MM.1S (cell line): ENCODE measurements around the gene DNAJC28.
"Not testable (repeated sequence)": the region's sequence is repeated elsewhere in the genome, so short reads cannot be mapped to it uniquely, and the experiment has no call there.

Experiments
- DNase-seq: peaks from one replicate; pipeline ENCODE4 v3.0.0-alpha.2; 2015
- H2AFZ ChIP-seq: fragments of 300-600 bp; sonication (generic); 2 replicates; pipeline ENCODE4 v1.6.0; 2016; ENCODE audit warnings: antibody characterized with exemption, low read length
- H3F3A ChIP-seq: fragments of 300-600 bp; sonication (generic); 2 replicates; pipeline ENCODE4 v1.6.1; 2016; ENCODE audit warnings: mild to moderate bottlenecking, antibody characterized with exemption, low read length, moderate library complexity, mixed read lengths; ENCODE audit not compliant: insufficient read depth
- H3K27ac ChIP-seq: fragments of 300-600 bp; sonication (generic); 2 replicates; pipeline ENCODE4 v1.5.1; 2016; ENCODE audit warnings: mild to moderate bottlenecking, low read length
- H3K27me3 ChIP-seq: fragments of 300-600 bp; sonication (generic); replicated peaks from 2 replicates; pipeline ENCODE4 v1.6.0; 2016; ENCODE audit warnings: low read length; ENCODE audit not compliant: insufficient read depth
- H3K36me3 ChIP-seq: fragments of 300-600 bp; sonication (generic); replicated peaks from 2 replicates; pipeline ENCODE4 v1.6.1; 2016; ENCODE audit warnings: mild to moderate bottlenecking, low read length, mixed read lengths; ENCODE audit not compliant: insufficient read depth
- H3K4me1 ChIP-seq: fragments of 300-600 bp; sonication (generic); 2 replicates; pipeline ENCODE4 v1.6.1; 2016; ENCODE audit warnings: low read length, mixed read lengths
- H3K4me2 ChIP-seq: fragments of 300-600 bp; sonication (generic); 2 replicates; pipeline ENCODE4 v1.6.0; 2016; ENCODE audit warnings: low read depth, low read length
- H3K4me3 ChIP-seq: fragments of 300-600 bp; sonication (generic); 2 replicates; pipeline ENCODE4 v1.5.1; 2016; ENCODE audit warnings: low read length, mixed read lengths
- H3K79me2 ChIP-seq: fragments of 300-600 bp; sonication (generic); 2 replicates; pipeline ENCODE4 v1.6.1; 2016; ENCODE audit warnings: mixed run types, low read length, mixed read lengths
- H3K9ac ChIP-seq: fragments of 300-600 bp; sonication (generic); 2 replicates; pipeline ENCODE4 v1.6.1; 2016; ENCODE audit warnings: low read length, mixed read lengths
- H3K9me2 ChIP-seq: fragments of 300-600 bp; sonication (generic); replicated peaks from 2 replicates; pipeline ENCODE4 v1.6.1; 2016; ENCODE audit warnings: mild to moderate bottlenecking, low read length, mixed read lengths; ENCODE audit not compliant: insufficient read depth
- H3K9me3 ChIP-seq: fragments of 300-600 bp; sonication (generic); replicated peaks from 2 replicates; pipeline ENCODE4 v1.6.1; 2016; ENCODE audit warnings: mild to moderate bottlenecking, low read length, mixed read lengths; ENCODE audit not compliant: insufficient read depth
- H4K20me1 ChIP-seq: fragments of 300-600 bp; sonication (generic); 2 replicates; pipeline ENCODE4 v1.6.1; 2016; ENCODE audit warnings: mild to moderate bottlenecking, low read length, moderate library complexity, mixed read lengths; ENCODE audit not compliant: insufficient read depth
- CTCF ChIP-seq: fragments of 300-600 bp; sonication (generic); IDR thresholded peaks from 2 replicates; pipeline ENCODE4 v1.5.1; 2016; ENCODE audit warnings: antibody characterized with exemption, low read length, mixed read lengths
- EZH2 ChIP-seq: fragments of 300-600 bp; sonication (generic); optimal IDR thresholded peaks from 2 replicates; pipeline ENCODE3; 2017; ENCODE audit warnings: low read depth, mild to moderate bottlenecking, antibody characterized with exemption, low read length, mixed read lengths
- EZH2phosphoT487 ChIP-seq: fragments of 300-600 bp; sonication (generic); IDR thresholded peaks from 2 replicates; pipeline ENCODE4 v1.6.1; 2018; ENCODE audit warnings: antibody characterized with exemption, low read length

Gene DNAJC28

GRCh38 chr21:33510826-33511225, 19.3 kb upstream of the DNAJC28 start:
- no peak overlapping the region for H3K27ac ChIP-seq
- TF ChIP-seq CTCF (no peak), EZH2 (no peak), EZH2phosphoT487 (no peak)
- H3K4me3 ChIP-seq = no peak overlapping the region
- H3K27me3 ChIP-seq = no peaks in the 10 kb centered on the region
- H3K79me2 ChIP-seq = no peaks in the 10 kb centered on the region
- no peak overlapping the region for H2AFZ ChIP-seq
- H3K36me3 ChIP-seq = peaks cover 8% of the 10 kb centered on the region; the same call in 1 of the 2 replicates
- H3K9ac ChIP-seq = no peak overlapping the region
- H3K4me1 ChIP-seq = peaks cover 8% of the 10 kb centered on the region; the same call in 1 of the 2 replicates
- no peaks in the 10 kb centered on the region for H3K9me3 ChIP-seq
- no peak for DNase-seq
- no peak overlapping the region for H3K4me2 ChIP-seq
- H3K9me2 ChIP-seq = no peaks in the 10 kb centered on the region
- no peaks in the 10 kb centered on the region for H4K20me1 ChIP-seq
- no peaks in the 10 kb centered on the region for H3F3A ChIP-seq

- H3K79me2 ChIP-seq, H2AFZ ChIP-seq, H3K4me1 ChIP-seq, H3K9ac ChIP-seq, H3K27me3 ChIP-seq, H3F3A ChIP-seq, DNase-seq, H3K9me2 ChIP-seq, H3K4me2 ChIP-seq, H3K27ac ChIP-seq, H3K9me3 ChIP-seq, H3K4me3 ChIP-seq, H4K20me1 ChIP-seq: not testable (repeated sequence)
- peaks cover 23% of the 10 kb centered on the region for H3K36me3 ChIP-seq
Measured at GRCh38 chr21:33507003-33507402, 15.5 kb upstream of the DNAJC28 start.

GRCh38 chr21:33505833-33506232, 14.3 kb upstream of the DNAJC28 start:
- Histone ChIP-seq H3K4me3 (no peak overlapping the region), H3K79me2 (no peaks in the 10 kb centered on the region), H3K4me2 (no peak overlapping the region), H3F3A (no peaks in the 10 kb centered on the region), H3K9me2 (no peaks in the 10 kb centered on the region), H3K9ac (no peak overlapping the region), H3K27me3 (no peaks in the 10 kb centered on the region), H2AFZ (no peak overlapping the region), H3K9me3 (no peaks in the 10 kb centered on the region), H4K20me1 (no peaks in the 10 kb centered on the region), H3K36me3 (peaks cover 21% of the 10 kb centered on the region), H3K4me1 (no peaks in the 10 kb centered on the region), H3K27ac (no peak overlapping the region)
- TF ChIP-seq EZH2phosphoT487 (no peak), EZH2 (no peak), CTCF (no peak)
- no peak for DNase-seq

GRCh38 chr21:33496345-33496744, 4.8 kb upstream of the DNAJC28 start:
- no peaks in the 10 kb centered on the region for H3K9me2 ChIP-seq
- no peaks in the 10 kb centered on the region for H3K36me3 ChIP-seq
- H3K4me2 ChIP-seq = no peak overlapping the region
- no peak overlapping the region for H3K27ac ChIP-seq
- H3K79me2 ChIP-seq = no peaks in the 10 kb centered on the region
- H4K20me1 ChIP-seq = no peaks in the 10 kb centered on the region
- no peaks in the 10 kb centered on the region for H3K9me3 ChIP-seq
- H3K27me3 ChIP-seq = no peaks in the 10 kb centered on the region
- H2AFZ ChIP-seq = no peak overlapping the region
- peaks cover 3% of the 10 kb centered on the region; the same call in 1 of the 2 replicates for H3F3A ChIP-seq
- no peak overlapping the region for H3K4me3 ChIP-seq
- no peak overlapping the region for H3K9ac ChIP-seq
- H3K4me1 ChIP-seq = no peaks in the 10 kb centered on the region
- no peak for DNase-seq
- TF ChIP-seq EZH2 (no peak), EZH2phosphoT487 (no peak)
